GM21825 (cell line): Measurements from ENCODE around the gene C8A.

Source experiments
- ATAC-seq: cut with Tn5 transposase; IDR thresholded peaks from one replicate; pipeline ENCODE4 v1.9.1; 2021; ENCODE audit warnings: mild to moderate bottlenecking, moderate library complexity; ENCODE audit not compliant: unreplicated experiment

Gene C8A

DNA sequence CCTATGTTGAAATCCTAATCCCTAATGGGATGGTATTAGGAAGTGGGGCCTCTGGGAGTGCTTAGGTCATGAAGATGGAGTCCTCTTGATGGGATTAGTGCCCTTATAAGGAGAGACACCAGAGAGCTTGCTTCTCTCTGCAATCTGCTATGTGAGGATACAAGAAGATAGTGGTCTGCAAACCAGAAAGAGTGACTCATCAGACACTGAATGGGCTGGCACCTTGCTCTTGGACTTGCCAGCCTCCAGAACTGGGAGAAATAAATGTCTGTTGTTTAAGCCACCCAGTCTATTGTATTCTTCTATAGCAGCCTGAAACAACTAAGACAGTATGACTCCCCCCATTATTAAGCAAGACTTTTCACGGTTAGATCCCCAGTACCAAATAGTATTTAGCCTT, 67.9 kb downstream of the C8A start:
- no peak for ATAC-seq

DNA sequence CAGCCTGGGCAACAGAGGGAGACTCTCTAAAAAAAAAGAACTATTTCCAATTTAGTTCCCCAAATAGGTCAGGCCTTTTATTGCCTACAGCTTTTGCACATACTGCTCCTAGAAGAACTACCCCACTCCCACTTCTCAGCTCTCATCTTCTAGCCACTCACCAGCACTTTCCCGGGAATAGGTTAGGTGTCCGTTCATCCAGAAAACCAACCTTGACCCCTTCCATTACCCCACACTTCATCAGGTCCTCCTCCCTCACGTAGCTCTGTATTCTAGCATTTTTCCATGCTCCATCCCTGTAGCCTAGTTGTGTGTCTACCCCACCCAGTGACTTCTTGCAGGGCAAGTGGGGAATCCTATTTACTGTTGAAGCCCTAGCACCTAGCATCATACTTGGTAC, 68.6 kb downstream of the C8A start:
- no peak for ATAC-seq

DNA sequence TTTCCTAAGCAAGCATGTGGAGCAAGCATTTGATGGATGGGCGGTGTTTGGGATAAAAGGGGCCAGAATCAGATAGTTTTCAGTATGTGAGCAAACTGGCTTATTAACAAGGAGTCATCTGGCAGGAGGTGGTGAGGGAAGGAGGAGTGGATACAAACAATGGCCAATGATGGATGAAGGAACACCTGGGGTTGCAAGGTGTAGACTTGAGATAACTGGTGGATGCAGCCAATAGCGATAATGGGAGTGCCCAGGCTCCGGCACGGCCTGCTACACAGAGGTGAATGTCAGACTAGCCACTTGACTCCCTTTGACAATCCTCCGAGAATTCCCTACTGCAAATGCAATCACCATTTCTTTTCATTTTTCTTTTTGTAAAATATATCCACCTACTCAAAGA, 69.5 kb downstream of the C8A start:
- ATAC-seq = no peak

DNA sequence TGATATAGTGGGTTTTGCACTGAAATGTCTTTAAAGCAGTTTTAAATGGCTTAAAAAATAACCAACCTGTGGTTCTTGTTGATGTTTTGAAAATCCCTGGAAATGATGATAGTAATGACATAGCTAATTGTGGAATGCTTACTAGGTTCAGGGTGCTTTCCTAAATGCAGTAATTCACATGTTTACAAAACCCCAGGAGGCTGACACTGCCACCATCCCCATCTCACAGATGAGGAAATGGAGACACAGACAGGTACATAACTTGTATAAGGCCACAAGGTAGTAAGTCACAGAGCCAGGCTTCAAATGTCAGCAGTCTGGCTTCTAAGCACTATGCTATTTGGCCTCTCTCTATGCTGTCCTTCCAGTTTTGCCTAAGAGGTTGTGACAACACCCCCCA, 70.6 kb downstream of the C8A start:
- ATAC-seq = no peak

DNA sequence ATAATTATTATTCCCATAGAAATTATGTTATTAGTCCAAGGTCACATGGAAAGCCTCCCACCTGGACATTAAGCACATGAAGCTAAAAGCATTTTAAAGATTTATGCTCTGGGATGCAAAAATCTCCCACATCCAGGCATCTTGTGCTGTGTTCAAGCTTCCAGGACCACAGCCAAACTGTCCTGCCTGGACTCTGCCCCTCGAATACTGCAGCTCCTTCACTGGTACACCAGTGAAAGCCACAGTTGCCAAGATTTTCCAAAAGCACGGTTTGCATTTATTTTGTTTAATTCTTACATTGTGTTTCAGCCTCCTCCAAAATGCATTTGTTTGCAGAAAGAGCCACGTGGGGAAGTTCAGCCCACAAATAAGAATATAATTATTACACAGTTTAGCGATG, 72.6 kb downstream of the C8A start:
- no peak for ATAC-seq

DNA sequence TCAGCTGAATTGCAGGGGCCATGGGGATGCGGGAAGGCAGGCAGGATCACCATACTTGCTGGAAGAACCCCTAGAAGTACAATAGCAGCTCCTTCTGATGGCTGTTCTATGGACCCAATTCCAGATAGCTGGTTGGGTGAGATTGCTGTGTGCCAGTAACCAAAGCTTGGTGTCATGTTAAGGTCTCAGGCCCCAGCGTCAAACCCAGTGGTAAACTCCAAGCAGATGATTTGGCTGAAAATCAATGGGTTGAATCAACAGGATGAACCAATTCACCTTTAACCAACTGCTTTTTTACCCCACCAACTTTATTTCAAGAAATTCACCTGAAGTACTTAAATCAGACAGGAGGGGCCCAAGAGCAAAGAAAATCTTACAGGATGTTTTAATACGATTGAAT, 73.4 kb downstream of the C8A start:
- ATAC-seq = no peak

DNA sequence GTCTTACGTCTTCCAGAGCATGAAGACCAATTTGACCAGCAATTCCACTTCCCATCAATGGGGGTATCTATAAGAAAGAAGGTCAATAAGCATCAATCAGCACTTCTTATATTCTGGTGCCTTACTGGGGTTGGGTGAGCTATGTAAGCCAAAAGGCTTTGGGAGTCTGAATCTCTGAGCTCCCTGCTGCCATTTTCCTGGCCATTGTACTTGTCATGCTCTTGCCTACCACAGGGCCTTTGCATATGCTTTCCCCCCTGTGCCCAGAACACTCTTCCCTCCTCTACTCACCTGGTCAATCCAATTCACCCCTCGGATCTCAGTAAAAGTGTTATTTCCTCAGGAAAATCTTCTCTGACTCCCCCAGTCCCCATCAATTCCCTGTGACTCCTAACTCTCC, 74.9 kb downstream of the C8A start:
- ATAC-seq = no peak

DNA sequence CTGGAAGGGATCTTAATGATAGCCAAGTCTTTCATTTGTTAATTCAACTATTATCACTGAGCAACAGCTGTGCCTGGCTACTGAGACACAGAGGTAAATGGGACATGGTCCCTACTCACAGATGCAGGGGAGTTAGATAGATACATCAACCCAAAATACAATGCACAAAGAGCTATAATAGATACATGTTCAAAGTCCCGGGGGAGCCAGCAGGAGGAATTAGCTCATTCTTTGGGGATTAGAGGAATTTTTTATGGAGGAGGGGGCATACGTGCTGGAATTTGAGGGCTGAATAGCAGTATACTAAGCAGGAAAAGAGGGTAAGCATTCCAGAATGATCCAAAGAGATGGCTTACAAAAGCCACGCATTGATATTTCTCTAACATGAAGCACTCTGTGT, 76.6 kb downstream of the C8A start:
- no peak for ATAC-seq

DNA sequence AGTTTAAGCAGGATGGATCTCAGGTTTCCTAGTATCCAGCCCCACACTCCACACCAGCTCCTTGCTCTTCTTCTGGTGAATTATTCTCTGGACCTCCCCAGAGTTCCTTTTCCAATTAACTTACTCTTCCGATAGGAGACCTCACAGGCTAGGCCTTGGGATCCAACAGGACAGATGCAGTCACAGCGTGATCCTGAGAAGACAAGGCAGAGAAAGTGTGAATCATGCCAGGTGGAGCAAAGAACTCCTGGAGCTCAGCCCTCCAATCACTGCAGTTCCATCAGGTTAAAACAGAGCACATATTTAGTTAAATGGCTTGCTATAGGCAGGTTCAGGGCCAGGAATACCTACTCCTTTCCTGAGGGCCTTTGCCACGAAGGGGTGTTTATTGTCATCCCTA, 77.1 kb downstream of the C8A start:
- no peak for ATAC-seq

DNA sequence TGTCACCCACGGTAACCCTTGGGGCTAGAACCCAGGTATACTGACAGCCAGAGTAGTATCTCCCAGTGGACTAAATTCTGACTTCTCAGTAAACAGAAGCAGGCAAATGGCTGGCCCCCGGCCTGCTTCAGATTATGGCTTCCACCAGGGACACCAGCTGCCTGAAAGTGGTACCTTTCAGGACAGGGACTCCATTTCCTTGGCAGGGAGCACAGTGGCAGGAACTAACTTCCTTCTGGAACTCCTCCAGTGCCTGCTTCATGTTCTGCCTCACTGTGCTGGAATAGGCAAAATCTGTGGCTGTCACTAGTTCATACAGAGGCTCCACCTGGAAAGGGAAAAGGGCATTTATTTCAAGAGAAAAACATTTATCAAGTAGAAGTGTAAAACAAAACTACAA, 78.6 kb downstream of the C8A start:
- ATAC-seq = no peak

DNA sequence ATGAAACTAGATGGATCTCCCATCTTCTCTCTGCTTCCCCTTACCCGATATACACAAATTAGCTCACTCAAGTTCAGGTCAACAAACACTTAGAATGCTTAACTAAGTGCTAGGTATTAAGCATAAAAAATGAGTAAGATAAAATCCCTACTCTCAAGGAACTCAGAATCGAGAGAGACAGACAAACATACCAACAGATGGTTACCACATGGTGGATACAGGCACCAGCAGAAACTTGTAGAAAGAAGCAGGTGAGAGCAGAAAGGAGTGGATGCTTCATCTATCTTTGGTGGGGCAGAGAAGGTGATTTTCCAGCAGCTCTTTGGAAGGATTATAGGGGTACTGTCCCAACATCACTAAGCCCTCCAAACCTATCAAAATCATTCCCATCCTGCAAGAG, 79.0 kb downstream of the C8A start:
- ATAC-seq = no peak

DNA sequence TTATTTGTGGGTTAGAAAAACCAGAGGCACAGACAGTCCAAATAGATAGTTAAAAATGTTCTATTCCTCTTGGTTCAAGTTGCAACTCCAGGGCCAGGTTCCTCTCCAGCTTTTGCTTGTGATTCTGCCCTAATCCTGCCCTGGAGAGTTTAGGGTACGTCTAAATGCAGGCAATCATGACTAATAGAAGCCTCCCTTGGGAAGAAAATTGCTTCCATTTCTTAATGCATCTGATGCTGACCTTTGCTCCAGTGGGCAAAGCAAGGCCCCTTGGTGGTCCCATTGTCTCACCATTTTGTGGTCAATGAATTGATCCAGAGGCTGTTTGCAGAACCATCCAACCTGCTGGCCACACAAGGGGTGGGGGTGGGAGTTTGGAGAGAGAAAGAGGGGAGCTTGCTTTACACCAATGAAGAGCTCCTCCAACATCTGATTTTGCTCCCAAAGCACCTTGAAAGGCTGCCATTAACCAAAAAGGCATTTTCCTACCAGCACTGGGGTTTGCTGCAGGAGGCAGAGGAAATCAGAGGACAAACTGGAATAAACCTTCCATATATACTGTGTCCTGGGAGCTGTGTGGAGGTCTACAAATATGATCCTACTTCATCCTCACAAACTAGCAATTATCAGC, 79.9 kb downstream of the C8A start:
- ATAC-seq = no peak

DNA sequence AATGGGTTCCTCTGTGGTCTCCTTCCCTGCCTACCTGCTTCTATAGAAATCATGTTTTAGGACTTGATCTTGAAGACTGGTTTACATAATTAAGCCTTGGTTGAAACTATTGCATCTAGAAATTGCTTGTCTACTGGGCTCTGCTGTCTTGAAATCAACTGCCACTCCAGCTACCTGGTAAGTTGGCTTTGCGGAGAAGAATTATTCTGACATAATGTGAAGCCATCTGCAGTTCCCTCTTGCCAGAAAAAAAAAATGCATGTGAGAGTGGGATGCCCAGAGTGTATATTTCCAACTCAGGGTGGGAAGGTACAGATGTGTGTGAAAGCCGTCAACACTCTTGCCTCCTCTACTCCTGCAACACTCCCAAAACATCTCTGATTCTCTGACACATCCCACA, 84.0 kb downstream of the C8A start:
- ATAC-seq = no peak

DNA sequence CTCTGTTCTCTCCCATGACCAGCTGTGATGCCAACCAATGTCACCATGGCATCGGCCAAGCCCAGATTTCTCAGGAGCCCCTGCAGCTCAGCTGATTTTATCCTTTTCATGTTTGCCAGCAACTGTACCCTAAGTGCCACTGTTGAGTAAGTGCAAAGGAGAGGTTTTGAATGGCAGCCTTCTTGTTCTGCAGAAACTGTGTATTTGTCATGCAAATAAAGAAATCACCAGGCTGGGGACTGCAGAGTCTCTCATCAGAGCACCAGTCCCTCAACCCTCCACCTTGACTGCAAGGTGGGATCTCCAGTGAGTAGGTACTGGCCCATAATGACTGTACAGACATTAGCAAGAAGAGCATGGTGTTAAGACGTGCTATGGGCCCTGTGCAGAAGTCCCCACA, 84.6 kb downstream of the C8A start:
- no peak for ATAC-seq

DNA sequence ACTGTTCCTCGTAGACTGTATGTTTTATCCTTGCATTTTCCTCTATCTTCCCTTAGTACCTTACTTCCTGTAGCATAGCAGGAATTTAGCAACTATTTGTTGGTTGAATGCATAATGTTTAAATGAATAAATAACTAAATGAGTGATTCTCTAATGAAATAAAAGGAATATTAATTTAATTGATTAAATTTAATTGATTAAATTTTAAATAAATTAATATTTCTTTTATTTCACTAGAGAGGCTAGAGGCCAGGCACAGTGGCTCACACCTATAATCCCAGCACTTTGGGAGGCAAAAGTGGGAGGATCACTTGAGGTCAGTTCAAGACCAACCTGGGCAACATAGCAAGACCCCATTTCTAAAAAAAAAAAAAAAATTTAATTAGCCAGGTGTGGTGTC, 85.4 kb downstream of the C8A start:
- no peak for ATAC-seq

DNA sequence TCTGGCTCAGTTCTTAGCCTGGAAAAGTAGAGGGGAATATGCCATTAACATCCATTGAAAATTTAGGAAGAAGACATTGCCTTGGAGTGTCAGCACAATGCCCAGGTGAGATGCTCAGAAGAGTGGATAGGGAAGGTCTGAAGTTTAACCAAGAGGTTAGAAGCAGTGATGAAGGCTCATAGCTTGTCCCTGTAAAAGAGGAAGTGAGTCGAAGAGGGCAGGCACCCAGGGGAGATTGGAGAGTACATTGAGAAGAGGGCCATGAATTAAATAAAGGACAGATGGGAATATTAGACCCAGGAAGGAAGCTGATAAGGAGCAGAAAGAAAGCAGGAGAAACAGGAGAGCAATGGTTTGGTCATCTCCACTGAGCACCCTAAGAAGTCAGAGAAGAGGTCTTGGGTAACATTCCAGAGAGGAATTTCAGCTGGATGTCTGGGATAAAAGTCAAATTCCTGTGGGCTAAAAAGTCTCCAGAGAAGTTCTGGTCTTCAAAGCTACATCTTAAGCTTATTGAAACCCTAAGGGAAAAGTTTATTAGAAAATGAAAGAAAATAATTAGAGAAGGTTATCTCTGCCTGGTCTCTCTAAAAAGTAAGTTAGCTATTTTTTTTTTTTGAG, 93.9 kb downstream of the C8A start:
- ATAC-seq = no peak

DNA sequence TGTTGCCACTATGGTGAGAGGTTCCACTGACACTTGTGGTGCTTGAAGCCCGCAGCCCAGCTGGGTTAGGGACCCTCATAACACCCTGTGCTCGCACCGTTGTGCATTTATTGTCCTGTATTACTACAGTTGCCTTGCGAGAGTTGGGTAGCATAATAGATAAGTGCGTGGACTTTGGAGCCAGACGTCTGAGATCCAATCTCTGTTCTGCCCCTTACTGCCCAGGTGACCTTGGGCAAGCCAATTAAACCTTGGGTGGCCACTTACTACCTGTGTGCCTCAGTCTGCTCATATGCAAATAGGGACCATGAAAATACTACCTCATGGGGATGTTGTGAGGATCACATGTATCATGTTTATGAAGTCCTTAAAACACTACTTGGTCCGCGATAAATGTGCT, 97.9 kb downstream of the C8A start:
- ATAC-seq = no peak

DNA sequence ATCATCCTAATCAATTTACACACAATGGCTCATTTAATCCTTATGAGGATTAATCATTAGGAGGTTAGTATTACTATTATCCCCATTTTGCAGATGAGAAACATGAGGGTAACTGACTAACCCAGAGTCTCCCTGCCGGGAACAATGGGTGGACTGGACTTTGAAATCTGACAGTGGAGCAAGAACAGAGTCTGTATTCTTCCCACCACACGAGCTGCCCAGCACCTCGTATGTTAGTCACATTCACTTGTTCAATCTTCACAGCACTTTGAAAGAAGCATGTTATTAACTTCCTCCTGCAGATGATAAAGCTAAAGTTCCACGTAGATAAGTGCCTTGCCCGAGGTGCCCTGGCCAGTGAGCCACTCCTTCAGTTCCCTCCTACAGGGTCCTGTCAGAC, 98.8 kb downstream of the C8A start:
- no peak for ATAC-seq

DNA sequence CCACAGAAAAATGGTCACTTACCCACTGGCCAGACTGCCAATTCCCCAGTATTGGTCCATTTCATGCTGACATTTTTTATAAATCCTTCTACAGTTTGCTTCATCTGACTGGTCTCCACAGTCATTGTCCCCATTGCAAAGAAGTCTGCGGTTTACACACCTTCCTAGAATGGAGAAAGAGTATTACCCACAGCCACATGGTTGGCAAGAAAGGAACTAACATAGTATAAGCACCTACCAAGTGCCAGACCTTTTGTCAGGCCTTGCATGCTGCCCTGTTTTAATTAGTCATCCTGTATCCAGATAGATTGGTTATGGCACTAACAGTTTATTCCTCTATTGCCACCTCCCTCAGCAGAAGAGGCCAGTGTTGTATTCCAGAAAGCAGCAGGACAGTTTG, 100.1 kb downstream of the C8A start:
- ATAC-seq = no peak

DNA sequence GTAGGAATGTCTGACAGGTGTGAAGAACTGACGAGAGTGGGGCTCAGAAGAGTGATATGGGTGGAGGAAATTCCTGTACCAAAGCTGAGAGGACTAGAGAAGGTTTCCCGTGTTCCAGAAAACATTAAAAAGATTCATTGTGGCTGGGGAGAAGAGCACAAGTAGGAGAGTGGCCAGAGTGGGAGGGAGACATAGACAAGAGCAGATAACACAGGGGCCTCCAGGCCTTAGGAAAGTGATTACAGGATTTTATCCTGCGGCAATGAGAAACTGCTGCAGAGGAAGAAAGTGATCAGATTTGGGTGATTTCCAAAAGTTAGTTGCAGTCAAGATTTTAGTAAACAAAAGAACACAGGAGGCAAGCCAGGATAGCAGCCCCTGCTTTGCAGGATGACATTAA, 103.3 kb downstream of the C8A start:
- no peak for ATAC-seq

DNA sequence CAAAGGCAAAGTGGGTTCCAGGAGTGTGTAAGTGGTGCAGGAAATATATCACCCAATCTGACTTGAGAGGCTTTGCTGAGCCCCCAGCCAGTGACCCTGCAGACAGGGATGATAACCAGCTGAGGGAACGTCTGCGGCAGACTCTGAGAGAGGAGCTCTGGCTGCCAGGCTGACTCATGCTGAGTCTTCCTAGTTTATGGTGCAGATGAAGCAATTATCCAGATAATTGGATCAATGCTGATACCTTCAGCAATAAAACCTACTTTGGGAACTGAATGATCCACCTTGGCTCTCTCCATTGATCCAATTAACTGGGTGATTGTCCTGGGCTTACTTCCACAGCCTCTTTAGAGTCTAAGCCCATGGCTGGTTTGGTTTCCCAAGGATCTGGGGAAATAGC, 103.9 kb downstream of the C8A start:
- no peak for ATAC-seq

DNA sequence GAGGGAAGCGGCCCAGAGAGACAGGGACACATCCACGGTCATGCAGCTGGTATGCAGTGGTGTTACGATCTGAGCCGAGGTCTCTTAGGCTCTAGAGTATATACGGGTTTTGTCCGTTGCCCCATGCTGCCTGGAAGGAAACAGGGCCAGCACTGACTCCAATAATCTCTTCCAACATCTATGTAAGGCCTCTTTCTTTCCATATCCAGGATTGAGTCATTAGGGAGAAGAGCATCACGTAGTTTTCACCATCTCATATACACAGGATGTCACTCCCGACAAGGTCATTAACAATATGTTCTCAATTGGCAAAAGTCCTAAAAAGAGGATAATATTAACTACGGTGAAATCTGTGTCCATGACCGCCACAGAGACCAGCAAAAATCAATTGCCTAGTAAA, 106.8 kb downstream of the C8A start:
- no peak for ATAC-seq

DNA sequence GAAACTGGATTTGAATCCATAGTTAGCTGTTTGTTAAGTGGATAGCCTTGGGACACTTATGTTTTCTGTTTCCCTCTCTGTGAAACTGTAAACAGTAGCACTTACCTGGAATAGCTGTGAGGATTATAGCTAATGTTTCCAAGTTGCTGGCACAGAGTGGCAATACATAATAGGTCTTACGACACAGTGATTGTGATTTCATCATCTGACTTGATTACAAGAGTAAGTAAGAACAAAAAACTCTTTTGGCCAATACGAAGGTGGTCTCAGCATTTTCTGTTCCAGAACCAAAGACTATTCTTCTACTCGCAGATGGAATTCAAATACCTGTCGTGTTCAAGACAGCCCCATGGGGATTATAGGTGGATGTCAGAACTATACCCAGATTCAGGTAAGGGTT, 109.1 kb downstream of the C8A start:
- ATAC-seq = no peak
